CD4-positive, CD25-positive, alpha-beta regulatory T cell (primary cell): ENCODE measurements around the gene SLC7A5. TPM values are rescaled to one million over a fixed set of nuclear protein-coding genes. Genes with fewer than 3 reads are reported as not detected.
A peak's percentile ranks its signal among the peaks of the same experiment; 100 is the strongest.
"Not testable (repeated sequence)": the region's sequence is repeated elsewhere in the genome, so short reads cannot be mapped to it uniquely, and the experiment has no call there.

Experiments used
- ATAC-seq, 2 donors: fragments of 150-1000 bp; cut with Tn5 transposase; one replicate each; pipeline ENCODE4 v1.10.0; 2021; ENCODE audit warnings: low read depth in 2 of 2, moderate number of reproducible peaks in 2 of 2, moderate library complexity in 1 of 2
- DNase-seq, 3 donors: peaks; one replicate each; pipeline versions ENCODE4 v3.0.0 to v3.0.0-alpha.2; 2012 to 2022; ENCODE audit warnings: mixed read lengths in 1 of 3
- H3K27ac ChIP-seq: one replicate; pipeline ENCODE4 v1.7.0; 2013; ENCODE audit warnings: mild to moderate bottlenecking, low read length; ENCODE audit not compliant: insufficient read depth, poor library complexity, severe bottlenecking
- H3K27me3 ChIP-seq: one replicate; pipeline ENCODE4 v1.7.0; 2013; ENCODE audit warnings: low read length; ENCODE audit not compliant: control insufficient read depth, insufficient read depth
- H3K36me3 ChIP-seq: one replicate; pipeline ENCODE4 v1.7.0; 2013; ENCODE audit warnings: mild to moderate bottlenecking, low read length, moderate library complexity; ENCODE audit not compliant: control insufficient read depth, insufficient read depth
- H3K4me1 ChIP-seq: 2 replicates; pipeline ENCODE4 v1.7.0; 2013; ENCODE audit warnings: mild to moderate bottlenecking, low read length; ENCODE audit not compliant: insufficient read depth, control insufficient read depth, poor library complexity, severe bottlenecking
- H3K4me3 ChIP-seq: one replicate; pipeline ENCODE4 v1.7.0; 2013; ENCODE audit warnings: low read depth, mild to moderate bottlenecking, low read length, moderate library complexity
- H3K9me3 ChIP-seq, 2 experiments: 1 replicate in 1 of 2; 2 replicates in 1 of 2; pipeline ENCODE4 v1.7.0; 2013; ENCODE audit warnings: low read length in 2 of 2, mild to moderate bottlenecking in 1 of 2, moderate library complexity in 1 of 2; ENCODE audit not compliant: control insufficient read depth in 2 of 2
- H3K27ac Mint-ChIP-seq, 3 donors: one replicate each; pipeline ENCODE4 v1.8.0; 2020 to 2022; ENCODE audit warnings: mild to moderate bottlenecking in 3 of 3, mixed read lengths in 3 of 3, moderate library complexity in 2 of 3
- H3K27me3 Mint-ChIP-seq: one replicate; pipeline ENCODE4 v1.8.0; 2022; ENCODE audit warnings: mild to moderate bottlenecking, mixed read lengths
- H3K36me3 Mint-ChIP-seq: one replicate; pipeline ENCODE4 v1.8.0; 2020; ENCODE audit warnings: mixed read lengths
- H3K4me1 Mint-ChIP-seq, 4 donors: one replicate each; pipeline ENCODE4 v1.8.0; 2020 to 2022; ENCODE audit warnings: mixed read lengths in 4 of 4, mild to moderate bottlenecking in 1 of 4
- H3K4me3 Mint-ChIP-seq, 4 donors: one replicate each; pipeline ENCODE4 v1.8.0; 2020 to 2022; ENCODE audit warnings: mild to moderate bottlenecking in 4 of 4, mixed read lengths in 4 of 4, moderate library complexity in 3 of 4
- H3K9me3 Mint-ChIP-seq, 7 donors: one replicate each; pipeline ENCODE4 v1.8.0; 2020 to 2022; ENCODE audit warnings: mixed read lengths in 7 of 7, mild to moderate bottlenecking in 3 of 7, moderate library complexity in 2 of 7
- polyA plus RNA-seq, 4 donors: library from polyadenylated mRNA; unstranded; fragments of 300-500 nt; fragmentation: Illumina TruSeq; gene quantifications; one replicate each; pipeline ENCODE4 v1.2.3, GENCODE V29; 2021
- total RNA-seq: library from RNA; stranded (reverse); gene quantifications from one replicate; pipeline ENCODE4 v1.2.3, GENCODE V29; 2022

SLC7A5 gene
- total and polyA plus RNA-seq, 5 donors from 2014 or later, result 10.3 to 111 (median 12.3) TPM

- H3K27ac ChIP-seq, H3K9me3 ChIP-seq, H3K9me3 Mint-ChIP-seq, H3K4me1 Mint-ChIP-seq, H3K27me3 ChIP-seq, H3K4me3 ChIP-seq, H3K36me3 ChIP-seq, H3K36me3 Mint-ChIP-seq, H3K4me1 ChIP-seq, H3K27me3 Mint-ChIP-seq: not testable (repeated sequence)
- Mint-ChIP-seq H3K27ac (peak overlapping the region in 1 of 3 donors; percentile 32), H3K4me3 (peak overlapping the region in 1 of 4 donors; percentile 59)
- peak; percentile 80 to 85 for ATAC-seq
- peak; percentile 59 to 78 (median 76) for DNase-seq
These were observed 40.1 kb upstream of the SLC7A5 start for GRCh38 chr16:87909203-87909935.

GRCh38 chr16:87908101-87908500, 38.8 kb upstream of the SLC7A5 start:
- H3K9me3 Mint-ChIP-seq, H3K27me3 Mint-ChIP-seq, H3K9me3 ChIP-seq, H3K27ac ChIP-seq, ATAC-seq, DNase-seq, H3K4me1 Mint-ChIP-seq, H3K4me1 ChIP-seq, H3K36me3 Mint-ChIP-seq, H3K36me3 ChIP-seq, H3K4me3 Mint-ChIP-seq, H3K4me3 ChIP-seq, H3K27me3 ChIP-seq: not testable (repeated sequence)
- peak overlapping the region in 1 of 3 donors; percentile 6 for H3K27ac Mint-ChIP-seq

- H3K4me1 ChIP-seq, H3K27me3 Mint-ChIP-seq, H3K36me3 Mint-ChIP-seq, H3K27ac Mint-ChIP-seq, H3K36me3 ChIP-seq, H3K27me3 ChIP-seq, H3K4me1 Mint-ChIP-seq, H3K27ac ChIP-seq, DNase-seq, H3K4me3 ChIP-seq, H3K4me3 Mint-ChIP-seq, ATAC-seq, H3K9me3 ChIP-seq, H3K9me3 Mint-ChIP-seq: not testable (repeated sequence)
These were observed 36.2 kb upstream of the SLC7A5 start for GRCh38 chr16:87905521-87905920.

DNA sequence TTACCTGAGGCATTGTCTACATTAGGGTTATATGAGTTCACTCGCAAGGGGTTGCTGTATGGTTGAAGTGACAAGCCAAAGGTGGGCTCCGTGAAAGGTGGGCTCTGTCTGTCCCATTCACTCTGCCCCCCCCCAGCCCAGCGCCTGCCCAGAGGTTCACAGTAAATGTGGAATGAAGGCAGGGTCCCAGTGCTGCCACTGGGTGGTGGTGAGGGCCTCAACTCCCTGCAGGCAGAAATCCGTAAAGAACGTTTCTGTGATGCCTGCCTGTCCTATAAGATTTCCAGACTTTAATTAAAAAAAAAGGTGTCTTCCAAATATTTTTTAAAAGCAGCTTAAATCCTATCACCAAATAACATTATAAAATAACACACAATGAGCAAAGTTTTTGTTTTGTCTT, 35.7 kb upstream of the SLC7A5 start:
- H3K36me3 Mint-ChIP-seq, H3K9me3 Mint-ChIP-seq, H3K27me3 Mint-ChIP-seq, H3K4me3 ChIP-seq, H3K27me3 ChIP-seq, H3K4me3 Mint-ChIP-seq, H3K27ac Mint-ChIP-seq, H3K27ac ChIP-seq, H3K4me1 Mint-ChIP-seq, DNase-seq, H3K4me1 ChIP-seq, H3K9me3 ChIP-seq, H3K36me3 ChIP-seq, ATAC-seq: not testable (repeated sequence)

- H3K27me3 Mint-ChIP-seq, H3K36me3 Mint-ChIP-seq, ATAC-seq, H3K27ac Mint-ChIP-seq, H3K4me3 Mint-ChIP-seq, H3K36me3 ChIP-seq, H3K27ac ChIP-seq, DNase-seq, H3K9me3 Mint-ChIP-seq, H3K9me3 ChIP-seq, H3K27me3 ChIP-seq, H3K4me3 ChIP-seq: not testable (repeated sequence)
- peaks cover 0 to 30% (median 21%) of the 10 kb centered on the region in 4 donors for H3K4me1 Mint-ChIP-seq
- H3K4me1 ChIP-seq, result peaks cover 26% of the 10 kb centered on the region
These were observed 31.2 kb upstream of the SLC7A5 start for GRCh38 chr16:87900489-87900888.

DNA sequence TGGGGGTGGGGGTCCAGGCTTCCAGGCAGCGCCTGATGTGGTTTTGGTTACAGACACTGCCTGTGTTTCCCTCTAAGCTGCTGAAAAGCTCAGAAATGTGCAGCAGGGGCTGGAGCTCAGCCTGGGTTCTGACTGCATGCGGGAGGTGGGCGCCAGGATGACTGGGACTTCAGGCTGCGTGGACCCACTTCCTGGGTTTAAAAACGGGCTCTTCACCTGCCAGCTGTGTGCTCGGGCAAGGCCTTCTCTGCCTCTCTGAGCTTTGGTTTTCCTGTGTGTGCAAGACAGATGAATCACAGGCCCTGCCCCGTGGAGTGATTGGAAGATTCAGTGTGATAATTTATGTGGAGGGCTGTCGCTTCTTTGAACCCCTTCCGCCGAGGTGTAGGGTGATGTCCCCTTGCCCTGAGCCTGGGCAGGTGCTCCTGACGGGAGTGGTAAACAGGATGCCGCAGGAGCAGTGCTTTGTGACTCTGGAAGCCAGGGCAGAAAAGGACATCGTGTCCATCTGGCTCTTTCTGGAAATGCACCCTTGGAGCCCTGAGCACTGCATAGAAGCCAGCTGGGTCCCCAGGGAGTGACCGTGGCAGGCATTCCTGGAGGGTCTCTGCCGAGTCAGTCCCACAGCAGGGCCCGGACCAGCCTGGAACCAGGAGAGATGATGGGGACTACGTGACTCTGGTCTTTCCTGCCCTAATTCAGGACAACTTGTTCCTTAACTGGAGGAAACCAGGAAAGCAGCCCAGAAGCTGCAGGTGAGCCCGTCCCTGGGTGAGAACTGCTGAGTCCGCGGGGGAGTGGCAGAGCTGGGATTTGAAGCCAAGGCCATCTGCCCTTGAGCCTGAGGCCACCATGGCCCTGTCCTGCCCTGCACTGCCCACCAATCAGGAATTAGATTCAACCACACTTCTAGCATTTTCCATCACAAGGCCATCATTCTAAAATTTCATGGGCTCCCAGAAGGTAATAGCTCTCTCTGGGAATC, 28.5 kb upstream of the SLC7A5 start:
- DNase-seq, result peak in 1 of 3 donors; percentile 84
- no peaks in the 10 kb centered on the region for H3K36me3 Mint-ChIP-seq

DNA sequence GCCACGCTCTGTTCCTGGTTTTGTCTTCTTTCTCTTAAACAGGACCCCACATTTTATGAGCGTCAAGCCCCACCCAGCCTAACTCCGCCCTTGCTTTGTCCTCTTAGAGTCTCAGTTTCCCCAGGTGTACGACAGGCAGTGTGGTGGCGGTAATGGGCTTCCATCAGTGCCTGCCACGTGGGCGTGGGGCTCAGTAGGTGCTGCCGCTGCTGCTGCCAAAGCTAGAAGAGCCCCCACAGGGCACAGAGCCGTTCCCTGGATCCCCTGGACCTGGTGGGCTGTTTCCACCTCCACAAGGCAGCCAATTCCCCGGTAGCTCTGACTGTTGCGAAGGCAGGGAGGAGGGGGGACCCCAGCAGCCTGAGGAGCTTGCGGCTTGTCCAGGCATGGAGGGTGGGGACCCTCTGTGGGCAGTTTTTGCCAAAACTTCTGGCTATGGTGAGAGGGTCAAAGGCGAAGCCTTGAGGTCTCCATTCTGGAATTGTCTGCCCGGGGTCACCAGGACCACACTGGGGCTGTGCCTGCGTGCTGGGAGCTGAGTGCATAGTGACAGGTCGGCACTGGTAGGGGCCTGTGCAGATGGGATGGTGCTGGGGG, 27.7 kb upstream of the SLC7A5 start:
- not testable (repeated sequence) for H3K9me3 Mint-ChIP-seq, H3K4me3 ChIP-seq, H3K27me3 ChIP-seq, DNase-seq, H3K27me3 Mint-ChIP-seq, H3K9me3 ChIP-seq, H3K36me3 Mint-ChIP-seq, H3K36me3 ChIP-seq, ATAC-seq
- Mint-ChIP-seq H3K4me3 (peak overlapping the region; percentile 38 to 76 (median 56)), H3K4me1 (peaks cover 0 to 35% (median 22%) of the 10 kb centered on the region in 4 donors), H3K27ac (peak overlapping the region; percentile 93 to 97 (median 93))
- Histone ChIP-seq H3K4me1 (peaks cover 27% of the 10 kb centered on the region), H3K27ac (peak overlapping the region; percentile 41)

More for the DNA sequence above, 28.5 kb upstream of the SLC7A5 start:
- Mint-ChIP-seq H3K27me3 (no peaks in the 10 kb centered on the region), H3K4me3 (peak overlapping the region in 3 of 4 donors; percentile 52 to 74 (median 64)), H3K9me3 (no peaks in the 10 kb centered on the region), H3K27ac (peak overlapping the region; percentile 93 to 97 (median 93)), H3K4me1 (peaks cover 0 to 35% (median 22%) of the 10 kb centered on the region in 4 donors)
- no peaks in the 10 kb centered on the region for H3K36me3 ChIP-seq
- peak overlapping the region; percentile 41 for H3K27ac ChIP-seq
- H3K4me3 ChIP-seq, result no peak overlapping the region
- no peaks in the 10 kb centered on the region for H3K27me3 ChIP-seq
- peaks cover 27% of the 10 kb centered on the region for H3K4me1 ChIP-seq
- H3K9me3 ChIP-seq, result no peaks in the 10 kb centered on the region
- peak; percentile 44 to 58 for ATAC-seq
